ENCODE measurements around the gene RASL11B. TPM values are rescaled to one million over a fixed set of nuclear protein-coding genes. Genes with fewer than 3 reads are reported as not detected.

Gene RASL11B
- total RNA-seq, 1 experiment from 2014 or later: 30.0 TPM

DNA sequence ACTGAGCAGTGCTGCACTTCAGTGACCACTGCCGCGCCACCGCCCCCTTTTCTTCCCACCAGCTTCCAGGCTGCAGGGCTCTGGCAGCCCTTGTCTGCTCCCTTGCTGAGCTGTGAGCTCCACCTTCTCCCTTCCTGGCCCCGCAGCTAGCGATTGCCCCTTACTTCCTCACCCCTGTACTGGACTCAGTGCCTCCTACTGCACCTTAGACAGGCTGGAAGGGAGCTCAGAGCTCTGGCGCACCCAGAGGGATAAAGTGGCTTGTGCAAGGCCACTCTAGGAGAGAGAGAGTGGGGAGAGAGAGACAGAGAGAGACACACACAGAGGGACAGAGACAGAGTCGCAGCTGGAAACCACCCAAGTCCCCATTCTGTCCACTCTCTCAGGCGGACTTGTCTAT, 6.0 kb downstream of the RASL11B start:
- Histone ChIP-seq H3K9me3 (ENCODE audit: control insufficient read depth, low read depth, low read length) (no peaks in the 10 kb centered on the region), H3K23me2 (ENCODE audit: insufficient read length, low read depth, low read length, poor library complexity, severe bottlenecking) (peaks cover 5% of the 10 kb centered on the region), H3K9ac (ENCODE audit: extremely low read depth, insufficient read length, low read length) (no peak overlapping the region), H2BK12ac (ENCODE audit: insufficient read length, low read depth, low read length) (no peak overlapping the region), H4K20me1 (ENCODE audit: control insufficient read depth, insufficient read depth, insufficient read length) (no peaks in the 10 kb centered on the region), H3K4me2 (ENCODE audit: insufficient read depth, insufficient read length, low read length) (no peak overlapping the region), H4K8ac (replicated peaks; ENCODE audit: insufficient read length, low read depth, low read length) (no peak overlapping the region), H4K91ac (ENCODE audit: insufficient read length, low read depth, low read length) (no peak overlapping the region), H3K14ac (ENCODE audit: insufficient read depth, low read length) (no peak overlapping the region), H3K4me1 (ENCODE audit: insufficient read depth, low read length) (peaks cover 2% of the 10 kb centered on the region; the same call in 1 of the 2 replicates), H2AK5ac (ENCODE audit: insufficient read length, low read length) (no peak overlapping the region), H4K5ac (ENCODE audit: insufficient read length, low read depth, low read length) (no peak overlapping the region), H3K18ac (ENCODE audit: insufficient read length, low read depth, low read length) (no peak overlapping the region), H2BK15ac (ENCODE audit: low read depth, low read length) (no peak overlapping the region), H3K79me2 (ENCODE audit: insufficient read depth, low read length) (peaks cover under 1% of the 10 kb centered on the region; the same call in 1 of the 2 replicates), H3K27ac (ENCODE audit: insufficient read length, low read depth, low read length) (no peak overlapping the region), H2BK5ac (ENCODE audit: insufficient read length, low read length) (no peak overlapping the region), H3K4ac (ENCODE audit: low read depth, low read length) (no peak overlapping the region), H2AFZ (ENCODE audit: low read length) (no peak overlapping the region), H2BK20ac (ENCODE audit: low read depth, low read length, poor library complexity, severe bottlenecking) (no peak overlapping the region), H3K79me1 (ENCODE audit: insufficient read depth, low read depth, low read length, poor library complexity, severe bottlenecking) (no peaks in the 10 kb centered on the region), H3T11ph (ENCODE audit: low read length) (no peak overlapping the region), H3K27me3 (ENCODE audit: insufficient read depth, low read length) (no peaks in the 10 kb centered on the region), H3K56ac (ENCODE audit: insufficient read length, low read depth, low read length) (no peak overlapping the region), H3K23ac (ENCODE audit: insufficient read length, low read depth, low read length) (no peak overlapping the region), H2BK120ac (ENCODE audit: low read depth, low read length, poor library complexity, severe bottlenecking) (no peak overlapping the region)
- DNase-seq: peak; percentile 76
- Mint-ChIP-seq H3K9me3 (no peaks in the 10 kb centered on the region; a peak in 2 of 5 replicates), H3K27ac (peak overlapping the region in 2 of 3 experiments; percentile 47 to 89; a peak in 4 of 7 replicates), H3K4me3 (peak overlapping the region in 1 of 2 experiments; percentile 9; a peak in 1 of 5 replicates), H3K36me3 (ENCODE audit: insufficient read depth in 1 of 3, low read depth in 3 of 3) (peaks cover 39 to 48% (median 47%) of the 10 kb centered on the region in 3 experiments), H3K27me3 (ENCODE audit: low read depth) (no peaks in the 10 kb centered on the region; the same call in 1 of the 2 replicates), H3K4me1 (peaks cover 68 to 72% of the 10 kb centered on the region in 2 experiments)
- TF ChIP-seq, protein P1, sequence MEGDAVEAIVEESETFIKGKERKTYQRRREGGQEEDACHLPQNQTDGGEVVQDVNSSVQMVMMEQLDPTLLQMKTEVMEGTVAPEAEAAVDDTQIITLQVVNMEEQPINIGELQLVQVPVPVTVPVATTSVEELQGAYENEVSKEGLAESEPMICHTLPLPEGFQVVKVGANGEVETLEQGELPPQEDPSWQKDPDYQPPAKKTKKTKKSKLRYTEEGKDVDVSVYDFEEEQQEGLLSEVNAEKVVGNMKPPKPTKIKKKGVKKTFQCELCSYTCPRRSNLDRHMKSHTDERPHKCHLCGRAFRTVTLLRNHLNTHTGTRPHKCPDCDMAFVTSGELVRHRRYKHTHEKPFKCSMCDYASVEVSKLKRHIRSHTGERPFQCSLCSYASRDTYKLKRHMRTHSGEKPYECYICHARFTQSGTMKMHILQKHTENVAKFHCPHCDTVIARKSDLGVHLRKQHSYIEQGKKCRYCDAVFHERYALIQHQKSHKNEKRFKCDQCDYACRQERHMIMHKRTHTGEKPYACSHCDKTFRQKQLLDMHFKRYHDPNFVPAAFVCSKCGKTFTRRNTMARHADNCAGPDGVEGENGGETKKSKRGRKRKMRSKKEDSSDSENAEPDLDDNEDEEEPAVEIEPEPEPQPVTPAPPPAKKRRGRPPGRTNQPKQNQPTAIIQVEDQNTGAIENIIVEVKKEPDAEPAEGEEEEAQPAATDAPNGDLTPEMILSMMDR (conservative IDR thresholded peaks at IDR 0.05): no peak; the same call in 2 of the 3 replicates
- WGBS (ENCODE audit: extremely low coverage, insufficient read length, low lambda C conversion rate): no CpG with 5 or more reads among the region's 8 CpGs

Data from H9 (cell line).